IMR-90 (cell line): ENCODE results near the gene LILRB1. TPM values are rescaled to one million over a fixed set of nuclear protein-coding genes. Genes with fewer than 3 reads are reported as not detected.

Experiments
- ATAC-seq: fragments of 200-7000 bp; cut with Tn5 transposase; 2 replicates; pipeline ENCODE4 v1.9.1; 2020; ENCODE audit warnings: low read depth, mild to moderate bottlenecking, moderate library complexity
- BruUV-seq: library from RNA; stranded (reverse); fragments of 400-500 nt; replicated peaks from 2 replicates; lab custom pipeline; 2021; lab: Mats Ljungman, UMichigan
- CTCF ChIA-PET: fragments of 300-600 bp; formaldehyde crosslinking; extraction: SDS; loops from one replicate; lab custom pipeline; 2021; ENCODE audit warnings: antibody characterized with exemption; lab: Yijun Ruan, JAX
- POLR2A ChIA-PET: fragments of 300-600 bp; sonication (Branson Sonifier 250); formaldehyde crosslinking; loops from one replicate; lab custom pipeline; 2022; ENCODE audit warnings: antibody characterized with exemption; ENCODE audit not compliant: unreplicated experiment; lab: Charles Lee
- DNase-seq: peaks from one replicate; pipeline ENCODE4 v3.0.0; 2013
- H2AFZ ChIP-seq: replicated peaks from 2 replicates; pipeline ENCODE3; 2013; ENCODE audit warnings: low read length, mild to moderate bottlenecking; ENCODE audit not compliant: poor library complexity
- H2AK5ac ChIP-seq: 2 replicates; pipeline ENCODE4 v1.6.1; 2013; ENCODE audit warnings: low read depth, low read length, inconsistent platforms
- H2AK9ac ChIP-seq: replicated peaks from 2 replicates; pipeline ENCODE3; 2013; ENCODE audit warnings: mild to moderate bottlenecking, low read depth, low read length, moderate library complexity; ENCODE audit not compliant: poor library complexity
- H2BK120ac ChIP-seq: 2 replicates; pipeline ENCODE4 v1.6.1; 2013; ENCODE audit warnings: low read depth, low read length, inconsistent platforms
- H2BK15ac ChIP-seq: 3 replicates; pipeline ENCODE4 v1.6.1; 2013; ENCODE audit warnings: low read depth, low read length, inconsistent platforms
- H2BK20ac ChIP-seq: 2 replicates; pipeline ENCODE4 v1.6.1; 2013; ENCODE audit warnings: low read depth, mild to moderate bottlenecking, inconsistent platforms, low read length, moderate library complexity
- H2BK5ac ChIP-seq: 2 replicates; pipeline ENCODE4 v1.6.1; 2013; ENCODE audit warnings: mild to moderate bottlenecking, low read depth, low read length, inconsistent platforms; ENCODE audit not compliant: poor library complexity, severe bottlenecking
- H3K14ac ChIP-seq: replicated peaks from 2 replicates; pipeline ENCODE4 v1.6.1; 2013; ENCODE audit warnings: low read depth, low read length, inconsistent platforms
- H3K18ac ChIP-seq: 2 replicates; pipeline ENCODE4 v1.6.1; 2013; ENCODE audit warnings: low read depth, low read length, control low read depth
- H3K23ac ChIP-seq: 2 replicates; pipeline ENCODE4 v1.6.1; 2013; ENCODE audit warnings: low read depth, low read length, inconsistent platforms
- H3K27ac ChIP-seq: 2 replicates; pipeline ENCODE4 v1.5.1; 2013; ENCODE audit warnings: mild to moderate bottlenecking, control low read depth, low read length; ENCODE audit not compliant: insufficient read depth
- H3K27me3 ChIP-seq: 2 replicates; pipeline ENCODE4 v1.6.1; 2013; ENCODE audit warnings: low read length; ENCODE audit not compliant: control insufficient read depth, insufficient read depth
- H3K36me3 ChIP-seq: 2 replicates; pipeline ENCODE4 v1.6.1; 2013; ENCODE audit warnings: low read length, mixed read lengths; ENCODE audit not compliant: control insufficient read depth, insufficient read depth
- H3K4ac ChIP-seq: 2 replicates; pipeline ENCODE4 v1.6.1; 2013; ENCODE audit warnings: low read depth, low read length, inconsistent platforms
- H3K4me1 ChIP-seq: 2 replicates; pipeline ENCODE4 v1.6.1; 2013; ENCODE audit warnings: low read length, mixed read lengths; ENCODE audit not compliant: control insufficient read depth, insufficient read depth
- H3K4me2 ChIP-seq: 2 replicates; pipeline ENCODE4 v1.6.1; 2013; ENCODE audit warnings: low read depth, mild to moderate bottlenecking, control low read depth, low read length, moderate library complexity
- H3K4me3 ChIP-seq: 2 replicates; pipeline ENCODE4 v1.5.1; 2013; ENCODE audit warnings: low read depth, mild to moderate bottlenecking, control low read depth, low read length, moderate library complexity; ENCODE audit not compliant: insufficient read depth
- H3K56ac ChIP-seq: 2 replicates; pipeline ENCODE4 v1.6.1; 2013; ENCODE audit warnings: low read length, inconsistent platforms; ENCODE audit not compliant: insufficient read depth; ENCODE audit errors: extremely low read depth
- H3K79me1 ChIP-seq, 2 experiments: 2 replicates each; pipeline ENCODE4 v1.6.1; 2013; ENCODE audit warnings: low read length in 2 of 2, inconsistent platforms in 1 of 2, low read depth in 1 of 2
- H3K9ac ChIP-seq: 2 replicates; pipeline ENCODE4 v1.6.1; 2013; ENCODE audit warnings: low read depth, low read length, control low read depth
- H3K9me1 ChIP-seq: 2 replicates; pipeline ENCODE4 v1.6.1; 2013; ENCODE audit warnings: low read length, inconsistent platforms; ENCODE audit not compliant: insufficient read depth
- H3K9me3 ChIP-seq: 2 replicates; pipeline ENCODE4 v1.6.1; 2013; ENCODE audit warnings: low read length; ENCODE audit not compliant: control insufficient read depth, insufficient read depth
- H4K20me1 ChIP-seq: 2 replicates; pipeline ENCODE4 v1.6.1; 2013; ENCODE audit warnings: low read length, inconsistent platforms; ENCODE audit not compliant: insufficient read depth
- H4K5ac ChIP-seq: 2 replicates; pipeline ENCODE4 v1.6.1; 2013; ENCODE audit warnings: mild to moderate bottlenecking, low read depth, low read length, control low read depth
- H4K8ac ChIP-seq, 2 experiments: 2 replicates each; pipeline ENCODE4 v1.6.1; 2013; ENCODE audit warnings: low read depth in 2 of 2, low read length in 2 of 2, control low read depth in 1 of 2, inconsistent platforms in 1 of 2
- H4K91ac ChIP-seq: 2 replicates; pipeline ENCODE4 v1.6.1; 2013; ENCODE audit warnings: low read depth, low read length, inconsistent platforms; ENCODE audit not compliant: insufficient read depth
- CEBPB ChIP-seq: IDR thresholded peaks from 2 replicates; pipeline ENCODE4 v1.6.1; 2012; ENCODE audit warnings: low read depth, low read length, improper control_type of control experiment
- FOS ChIP-seq: fragments of 150-350 bp; IDR thresholded peaks from 2 replicates; pipeline ENCODE4 v1.6.1; 2016; ENCODE audit warnings: low read depth, low read length
- NFE2L2 ChIP-seq: fragments of 150-350 bp; IDR thresholded peaks from 2 replicates; pipeline ENCODE4 v1.6.1; 2016; ENCODE audit warnings: low read depth, mild to moderate bottlenecking, low read length
- RAD21 ChIP-seq: IDR thresholded peaks from 2 replicates; pipeline ENCODE4 v1.6.1; 2012; ENCODE audit warnings: low read length, improper control_type of control experiment
- WGBS, 2 experiments: methylation state at CpG; one replicate each; pipeline versions ENCODE4 v1.1.5 to v1.1.7; 2013; ENCODE audit warnings: missing lambda C conversion rate in 2 of 2; ENCODE audit not compliant: insufficient read length in 1 of 2; ENCODE audit errors: extremely low coverage in 2 of 2; 5-methylcytosine and 5-hydroxymethylcytosine counted together
- dilution Hi-C: fragments of 300-500 bp; cut with HindIII; formaldehyde crosslinking; loops from one replicate; pipeline ENCODE4 v1.14.3; 2018; ENCODE audit warnings: low sequenced_read_pairs; ENCODE audit not compliant: unreplicated experiment
- in situ Hi-C: fragments of 300-500 bp; cut with MboI; formaldehyde crosslinking; loops from 3 replicates; pipeline ENCODE4 v1.14.3; 2019; ENCODE audit warnings: low sequenced_read_pairs, inconsistent platforms, mixed read lengths
- intact Hi-C: fragments of 100-400 bp; cut with micrococcal nuclease; formaldehyde crosslinking; loops from 2 replicates; pipeline ENCODE4 v1.10.0; 2022
- polyA plus RNA-seq, 3 experiments: library from polyadenylated mRNA; depleted of rRNA; stranded (reverse); fragments of >200 nt; gene quantifications; 2 replicates each; pipeline ENCODE4 v1.2.3, GENCODE V29; 2012; ENCODE audit warnings: low replicate concordance in 1 of 3
- total RNA-seq: library from RNA; depleted of rRNA; stranded (reverse); fragments of >200 nt; gene quantifications from 2 replicates; pipeline ENCODE4 v1.2.3, GENCODE V29; 2012
- TF ChIP-seq, protein P1 (sequence below): fragments of 150-350 bp; IDR thresholded peaks from 2 replicates; pipeline ENCODE4 v1.6.1; 2016; ENCODE audit warnings: low read depth, mild to moderate bottlenecking, low read length, moderate library complexity, borderline replicate concordance
- TF ChIP-seq, protein P2 (sequence below): conservative IDR thresholded peaks from 2 replicates; pipeline ENCODE4 v1.5.1; 2012; ENCODE audit warnings: mild to moderate bottlenecking, low read depth, low read length, improper control_type of control experiment

The LILRB1 gene
- total and polyA plus RNA-seq, 2 of the 4 experiments (the other 2 are of a cell fraction): not detected

DNA sequence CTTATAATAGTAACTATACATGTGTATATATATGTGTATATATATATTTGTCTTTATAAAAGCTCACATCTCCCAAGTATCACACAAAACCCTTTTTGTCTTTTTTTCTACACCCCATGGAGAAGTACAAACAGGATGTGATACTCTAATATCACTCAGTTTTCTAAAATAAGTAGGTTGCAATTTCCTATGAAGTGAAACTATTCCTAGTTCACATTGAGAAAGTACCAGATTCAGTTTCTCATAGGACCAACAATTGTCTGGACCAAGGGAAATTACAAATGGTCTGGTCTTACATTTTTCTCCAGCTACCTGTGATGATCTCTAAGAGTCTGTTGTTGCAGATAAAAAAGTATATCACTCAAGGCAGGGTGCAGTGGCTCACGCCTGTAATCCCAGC is 17.9 kb upstream of the LILRB1 start:
- Histone ChIP-seq H2BK5ac (no peak overlapping the region), H3K9ac (no peak overlapping the region), H3K4ac (no peak overlapping the region), H3K4me3 (no peak overlapping the region), H4K8ac (no peak overlapping the region), H2AFZ (no peak overlapping the region), H3K27ac (no peak overlapping the region), H3K9me1 (no peaks in the 10 kb centered on the region), H2BK20ac (no peak overlapping the region), H2AK9ac (no peak overlapping the region), H4K5ac (no peak overlapping the region), H3K4me2 (no peak overlapping the region), H3K23ac (no peak overlapping the region), H4K20me1 (no peaks in the 10 kb centered on the region), H3K79me1 (no peaks in the 10 kb centered on the region), H2BK120ac (no peak overlapping the region), H2BK15ac (no peak overlapping the region), H3K56ac (no peak overlapping the region), H3K9me3 (peaks cover 22% of the 10 kb centered on the region), H3K18ac (no peak overlapping the region), H4K91ac (no peak overlapping the region), H2AK5ac (no peak overlapping the region), H3K4me1 (no peaks in the 10 kb centered on the region), H3K27me3 (no peaks in the 10 kb centered on the region), H3K36me3 (no peaks in the 10 kb centered on the region), H3K14ac (no peak overlapping the region)
- no peak for TF ChIP-seq CEBPB
- TF ChIP-seq, protein P1, sequence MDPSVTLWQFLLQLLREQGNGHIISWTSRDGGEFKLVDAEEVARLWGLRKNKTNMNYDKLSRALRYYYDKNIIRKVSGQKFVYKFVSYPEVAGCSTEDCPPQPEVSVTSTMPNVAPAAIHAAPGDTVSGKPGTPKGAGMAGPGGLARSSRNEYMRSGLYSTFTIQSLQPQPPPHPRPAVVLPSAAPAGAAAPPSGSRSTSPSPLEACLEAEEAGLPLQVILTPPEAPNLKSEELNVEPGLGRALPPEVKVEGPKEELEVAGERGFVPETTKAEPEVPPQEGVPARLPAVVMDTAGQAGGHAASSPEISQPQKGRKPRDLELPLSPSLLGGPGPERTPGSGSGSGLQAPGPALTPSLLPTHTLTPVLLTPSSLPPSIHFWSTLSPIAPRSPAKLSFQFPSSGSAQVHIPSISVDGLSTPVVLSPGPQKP: no peak
- no peak for TF ChIP-seq FOS
- TF ChIP-seq NFE2L2: no peak
- TF ChIP-seq RAD21: no peak
- TF ChIP-seq, protein P2, sequence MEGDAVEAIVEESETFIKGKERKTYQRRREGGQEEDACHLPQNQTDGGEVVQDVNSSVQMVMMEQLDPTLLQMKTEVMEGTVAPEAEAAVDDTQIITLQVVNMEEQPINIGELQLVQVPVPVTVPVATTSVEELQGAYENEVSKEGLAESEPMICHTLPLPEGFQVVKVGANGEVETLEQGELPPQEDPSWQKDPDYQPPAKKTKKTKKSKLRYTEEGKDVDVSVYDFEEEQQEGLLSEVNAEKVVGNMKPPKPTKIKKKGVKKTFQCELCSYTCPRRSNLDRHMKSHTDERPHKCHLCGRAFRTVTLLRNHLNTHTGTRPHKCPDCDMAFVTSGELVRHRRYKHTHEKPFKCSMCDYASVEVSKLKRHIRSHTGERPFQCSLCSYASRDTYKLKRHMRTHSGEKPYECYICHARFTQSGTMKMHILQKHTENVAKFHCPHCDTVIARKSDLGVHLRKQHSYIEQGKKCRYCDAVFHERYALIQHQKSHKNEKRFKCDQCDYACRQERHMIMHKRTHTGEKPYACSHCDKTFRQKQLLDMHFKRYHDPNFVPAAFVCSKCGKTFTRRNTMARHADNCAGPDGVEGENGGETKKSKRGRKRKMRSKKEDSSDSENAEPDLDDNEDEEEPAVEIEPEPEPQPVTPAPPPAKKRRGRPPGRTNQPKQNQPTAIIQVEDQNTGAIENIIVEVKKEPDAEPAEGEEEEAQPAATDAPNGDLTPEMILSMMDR: no peak
- dilution Hi-C loops (no loop called here), in situ Hi-C loops (no loop called here), intact Hi-C loops (no loop called here)
- CTCF ChIA-PET: no interaction called here
- no CpG with 5 or more reads among the region's 1 CpG for WGBS, 2 experiments
- POLR2A ChIA-PET: no interaction called here
- BruUV-seq: no TSS peak
- no peak for DNase-seq
- ATAC-seq: no peak
